GM12801 (cell line): ENCODE data around the gene INVS.

Experiments
- CTCF ChIP-seq: IDR thresholded peaks from one replicate; pipeline ENCODE4 v1.5.1; 2011; ENCODE audit warnings: control low read depth; ENCODE audit not compliant: insufficient read length; ENCODE audit errors: extremely low read depth

The INVS gene

GRCh38 chr9:100298378-100298777, 199.3 kb downstream of the INVS start:
- TF ChIP-seq CTCF = no peak

- no peak for TF ChIP-seq CTCF
Observed at GRCh38 chr9:100303747-100304146, 204.7 kb downstream of the INVS start.

GRCh38 chr9:100306283-100306682, 207.2 kb downstream of the INVS start:
- no peak for TF ChIP-seq CTCF

- no peak for TF ChIP-seq CTCF
Observed at GRCh38 chr9:100307080-100307479, 208.0 kb downstream of the INVS start.

- TF ChIP-seq CTCF = no peak
Observed at GRCh38 chr9:100308965-100309564, 210.0 kb downstream of the INVS start.

GRCh38 chr9:100309992-100310391, 210.9 kb downstream of the INVS start:
- no peak for TF ChIP-seq CTCF

GRCh38 chr9:100315561-100315960, 216.5 kb downstream of the INVS start:
- TF ChIP-seq CTCF = no peak
